ENCODE results near the gene CYP4A22.
"Not testable (repeated sequence)": the region's sequence is repeated elsewhere in the genome, so short reads cannot be mapped to it uniquely, and the experiment has no call there.

Gene CYP4A22

DNA sequence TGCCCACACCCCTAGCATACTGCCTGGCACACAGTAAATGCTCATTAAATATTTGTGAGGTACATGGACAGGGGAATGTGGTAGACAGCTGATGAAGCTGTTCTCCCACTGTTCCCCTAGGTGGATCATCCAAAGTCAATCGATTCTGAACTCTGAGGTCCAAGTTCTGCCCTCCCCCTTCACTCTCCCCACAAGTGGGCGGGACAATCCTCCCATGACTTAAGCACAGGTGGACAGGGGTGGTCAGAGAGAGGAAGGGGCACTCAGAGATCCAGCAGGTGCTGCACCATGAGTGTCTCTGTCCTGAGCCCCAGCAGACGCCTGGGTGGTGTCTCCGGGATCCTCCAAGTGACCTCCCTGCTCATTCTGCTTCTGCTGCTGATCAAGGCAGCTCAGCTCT lies at the start of gene CYP4A22:
TSS of gene CYP4A22 (plus strand) at position 244 of the 400 bp plus-strand sequence. CDS start at position 289, 45 bp downstream.
- no peak for DNase-seq (ENCODE audit: low spot score)

GRCh38 chr1:47089356-47089755 lies 47.9 kb upstream of the CYP4A22 start:
- not testable (repeated sequence) for DNase-seq (ENCODE audit: low spot score)

DNA sequence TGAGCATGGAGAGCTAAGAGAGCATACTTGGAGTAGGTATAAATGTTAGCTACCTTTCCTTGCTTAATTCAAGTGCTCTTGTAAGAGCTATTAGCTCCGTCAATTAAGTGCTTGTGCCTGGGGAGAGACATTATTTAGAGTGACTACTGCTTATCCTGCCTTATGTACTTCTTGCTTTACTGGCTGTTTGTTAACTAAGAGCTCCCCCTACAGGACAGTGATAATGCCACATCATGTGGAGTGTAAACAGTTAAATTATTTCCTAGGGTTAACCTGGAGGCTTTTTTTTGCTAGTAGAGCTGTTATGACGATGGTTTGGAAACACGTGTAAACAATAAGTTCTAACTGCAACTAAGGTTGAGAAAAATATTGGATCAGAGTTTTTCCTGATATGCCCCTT lies 45.8 kb upstream of the CYP4A22 start:
- DNase-seq (ENCODE audit: low spot score): not testable (repeated sequence)

GRCh38 chr1:47104816-47105215 lies 32.4 kb upstream of the CYP4A22 start:
- DNase-seq (ENCODE audit: low spot score): no peak

DNA sequence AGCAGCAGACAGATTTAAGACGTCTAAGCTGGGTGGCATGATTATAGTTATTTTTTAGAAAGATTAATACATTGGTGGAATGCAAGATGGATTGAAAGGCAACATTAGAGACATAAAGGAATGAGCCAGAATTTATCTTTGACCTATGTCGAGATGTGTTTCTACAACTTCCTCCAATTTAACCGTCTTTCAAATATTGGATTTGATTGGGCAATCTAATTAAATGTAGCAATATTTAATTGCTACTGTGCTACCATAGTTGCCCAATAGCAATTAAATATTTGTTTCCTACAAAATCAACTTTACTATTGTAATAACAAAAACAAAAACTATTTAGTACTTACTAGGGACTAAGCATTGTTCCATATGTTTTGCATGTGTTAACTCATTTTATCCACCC lies 30.4 kb upstream of the CYP4A22 start:
- DNase-seq (ENCODE audit: low spot score): no peak

GRCh38 chr1:47107851-47108574 lies 29.2 kb upstream of the CYP4A22 start:
- not testable (repeated sequence) for DNase-seq (ENCODE audit: low spot score)

- not testable (repeated sequence) for DNase-seq (ENCODE audit: low spot score)
Observed at GRCh38 chr1:47109482-47109881, 27.8 kb upstream of the CYP4A22 start.

GRCh38 chr1:47113178-47113577 lies 24.1 kb upstream of the CYP4A22 start:
- DNase-seq (ENCODE audit: low spot score): no peak

DNA sequence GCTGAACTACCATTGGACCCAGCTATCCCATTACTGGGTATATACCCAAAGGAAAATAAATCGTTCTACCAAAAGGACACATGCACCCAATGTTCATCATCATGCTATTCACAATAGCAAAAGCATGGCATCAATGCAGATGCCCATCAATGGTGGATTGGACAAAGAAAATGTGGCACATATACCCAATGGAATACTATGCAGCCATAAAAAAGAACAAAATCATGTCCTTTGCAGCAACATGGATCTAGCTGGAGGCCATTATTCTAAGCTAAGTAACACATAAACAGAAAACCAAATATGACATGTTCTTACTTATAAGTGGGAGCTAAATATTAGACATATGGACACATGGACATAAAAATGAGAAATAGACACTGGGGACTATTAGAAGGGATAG lies 16.2 kb upstream of the CYP4A22 start:
- DNase-seq (ENCODE audit: low spot score): not testable (repeated sequence)

- not testable (repeated sequence) for DNase-seq (ENCODE audit: low spot score)
Observed at GRCh38 chr1:47124834-47125233, 12.4 kb upstream of the CYP4A22 start.

GRCh38 chr1:47126997-47127396 lies 10.2 kb upstream of the CYP4A22 start:
- not testable (repeated sequence) for DNase-seq (ENCODE audit: low spot score)

GRCh38 chr1:47128221-47128620 lies 9.0 kb upstream of the CYP4A22 start:
- no peak for DNase-seq (ENCODE audit: low spot score)

DNA sequence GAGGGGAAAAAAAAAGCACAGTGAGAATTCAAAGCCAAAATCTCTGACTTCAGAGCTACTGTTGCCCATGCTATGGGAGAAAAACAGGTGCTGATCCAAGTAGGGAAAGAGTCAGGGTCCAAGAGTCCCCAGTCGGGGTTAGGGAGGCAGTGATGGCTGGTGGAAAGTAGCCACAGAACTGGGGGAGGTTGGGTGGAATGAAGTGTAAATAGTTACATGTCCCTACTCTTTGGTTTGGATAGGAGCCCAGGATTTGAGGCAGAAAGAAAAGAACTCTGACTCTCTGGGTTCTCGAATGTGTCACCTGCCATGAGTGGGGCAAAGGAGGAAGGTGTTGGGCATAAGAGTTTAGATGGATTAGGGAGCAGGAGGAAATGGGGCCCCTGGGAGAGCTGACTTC lies 8.4 kb upstream of the CYP4A22 start:
- DNase-seq (ENCODE audit: low spot score): not testable (repeated sequence)

DNA sequence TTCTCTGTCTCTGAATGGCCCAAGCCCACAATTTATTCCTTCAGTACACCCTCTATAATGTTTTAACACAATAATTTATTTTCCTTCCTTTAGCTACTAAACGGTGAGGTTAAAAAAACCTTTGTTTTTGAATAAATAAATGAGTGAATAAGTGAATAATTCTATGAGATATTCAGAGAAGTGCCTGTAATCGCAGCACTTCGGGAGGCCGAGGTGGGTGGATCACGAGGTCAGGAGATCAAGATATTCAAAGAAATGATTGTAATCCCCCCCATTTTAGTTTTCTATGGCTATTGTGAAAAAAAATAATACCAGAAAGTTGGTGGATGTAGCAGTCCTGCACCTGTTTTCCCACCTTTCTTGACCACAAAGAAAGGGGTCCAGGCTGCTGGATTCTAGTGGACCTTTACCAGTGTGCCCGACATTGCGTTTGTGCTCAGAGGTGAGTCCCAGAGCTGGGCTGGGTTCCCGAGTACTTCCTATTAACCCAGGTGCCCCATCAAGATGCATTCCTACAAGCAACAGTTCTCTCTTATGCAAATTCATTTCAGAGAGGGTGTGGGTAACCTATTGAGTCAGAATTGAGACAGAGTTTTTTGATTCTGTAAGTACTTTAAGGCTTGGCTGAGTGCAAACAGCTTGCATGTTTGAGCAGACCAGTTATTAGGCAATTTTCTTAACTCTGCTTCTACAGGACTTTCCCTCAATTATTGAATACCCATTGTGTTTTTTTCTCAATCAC lies 7.6 kb upstream of the CYP4A22 start:
- not testable (repeated sequence) for DNase-seq (ENCODE audit: low spot score)

GRCh38 chr1:47132665-47133064 lies 4.6 kb upstream of the CYP4A22 start:
- not testable (repeated sequence) for DNase-seq (ENCODE audit: low spot score)

- no peak for DNase-seq (ENCODE audit: low spot score)
Observed at GRCh38 chr1:47137925-47138615, 829 bp downstream of the CYP4A22 start.

DNA sequence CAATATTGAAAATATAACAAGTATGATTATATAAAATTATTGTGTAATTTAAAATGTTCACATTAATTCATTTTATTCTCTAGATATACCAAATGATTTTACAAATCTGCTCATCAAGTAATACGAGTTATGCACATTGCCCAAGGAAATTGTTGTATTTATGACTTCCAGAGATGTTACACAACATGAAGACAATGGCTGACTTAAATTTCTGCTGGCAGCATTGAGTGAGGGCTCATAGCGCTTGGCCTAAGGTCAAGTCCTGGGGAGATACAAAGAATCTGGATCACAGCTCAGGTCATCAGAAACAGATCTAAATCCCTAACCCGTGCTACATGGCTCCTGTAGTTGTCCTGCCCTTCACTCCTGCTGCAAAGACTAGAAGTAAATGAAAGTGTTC lies 3.1 kb downstream of the CYP4A22 start:
- not testable (repeated sequence) for DNase-seq (ENCODE audit: low spot score)

DNA sequence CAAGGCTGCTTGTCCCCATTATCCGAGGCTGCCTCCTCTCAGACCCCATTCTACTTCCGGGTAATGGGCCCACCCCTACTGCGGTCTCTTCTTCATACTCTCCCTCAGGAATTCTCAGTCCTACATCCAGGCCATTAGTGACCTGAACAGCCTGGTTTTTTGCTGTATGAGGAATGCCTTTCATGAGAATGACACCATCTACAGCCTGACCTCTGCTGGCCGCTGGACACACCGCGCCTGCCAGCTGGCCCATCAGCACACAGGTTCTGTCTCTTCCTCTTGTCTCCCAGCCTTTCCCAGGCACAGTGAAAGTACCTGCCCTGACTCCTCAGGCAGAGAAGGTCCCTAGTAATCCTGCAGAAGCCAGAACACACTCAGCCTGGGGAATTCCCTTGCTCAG lies 6.4 kb downstream of the CYP4A22 start:
- not testable (repeated sequence) for DNase-seq (ENCODE audit: low spot score)

DNA sequence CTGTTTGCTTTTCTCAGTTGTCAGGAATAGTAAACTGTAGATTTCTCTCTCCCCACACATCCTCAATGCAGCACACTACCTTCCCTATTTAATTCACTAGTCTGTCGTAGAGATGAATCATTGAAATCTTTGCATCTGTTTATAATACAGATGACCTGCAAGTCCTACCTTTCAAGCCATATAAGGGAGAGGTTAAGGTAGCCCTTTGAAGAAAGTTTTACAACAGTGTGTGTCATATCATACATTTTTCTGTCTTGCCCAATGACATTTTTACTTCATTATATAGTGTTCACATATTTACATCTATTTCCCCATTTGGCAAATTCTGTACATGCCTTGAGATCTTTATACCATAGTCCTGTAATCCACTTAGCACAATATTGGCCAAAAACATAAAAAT lies 9.3 kb downstream of the CYP4A22 start:
- DNase-seq (ENCODE audit: low spot score): not testable (repeated sequence)

DNA sequence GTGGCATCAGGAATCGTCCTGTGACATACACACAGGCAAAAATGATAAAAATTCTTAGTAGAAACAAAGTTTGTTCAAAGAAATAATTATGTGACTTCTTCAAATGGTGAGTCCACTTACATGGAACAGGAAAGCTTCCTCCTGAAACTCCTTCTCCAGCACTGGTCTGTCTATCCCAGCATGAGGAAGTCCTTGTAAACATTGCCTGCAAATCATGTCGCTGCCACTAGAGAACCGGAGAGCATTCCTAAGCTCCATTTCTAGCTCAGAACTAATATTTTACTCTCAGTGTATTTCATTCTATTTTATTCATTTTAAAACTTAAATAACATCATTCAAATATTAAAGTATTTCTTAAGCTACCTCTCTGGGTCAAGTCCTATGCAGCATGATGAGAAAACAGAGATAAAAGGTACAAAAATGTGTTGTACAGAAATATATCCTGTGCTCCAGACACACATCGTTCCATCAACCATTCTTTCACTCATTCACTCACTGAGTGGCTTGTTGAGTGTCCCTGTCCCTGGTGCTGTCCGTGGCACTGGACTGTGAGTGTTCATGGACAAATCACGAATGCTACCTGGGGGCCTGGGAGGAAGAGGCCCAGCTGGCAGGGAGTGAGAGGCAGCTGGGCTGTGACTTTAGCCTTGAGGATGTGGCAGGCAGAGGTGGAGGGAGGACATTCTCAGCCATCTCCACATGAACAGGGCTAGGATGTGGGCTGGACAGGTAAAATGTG lies 10.0 kb downstream of the CYP4A22 start:
- no peak for DNase-seq (ENCODE audit: low spot score)

DNA sequence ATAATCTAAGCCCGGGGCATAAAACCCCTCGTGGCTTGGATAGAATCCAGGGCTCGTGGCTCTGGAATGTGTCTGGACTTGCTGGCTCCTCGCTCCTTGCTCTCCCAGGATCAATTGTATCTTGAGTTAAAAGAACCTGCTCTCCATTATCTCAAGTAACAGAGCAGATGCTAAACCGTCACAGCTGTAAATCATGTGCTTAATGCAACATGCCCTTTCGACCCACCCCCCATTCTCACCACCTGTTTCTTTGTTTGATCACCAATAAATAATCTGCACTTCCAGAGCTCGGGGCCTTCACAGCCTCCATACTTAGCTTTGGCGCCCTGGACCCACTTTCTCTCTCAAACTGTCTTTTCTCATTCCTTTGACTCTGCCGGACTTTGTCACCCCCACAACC lies 11.9 kb downstream of the CYP4A22 start:
- DNase-seq (ENCODE audit: low spot score): not testable (repeated sequence)

DNA sequence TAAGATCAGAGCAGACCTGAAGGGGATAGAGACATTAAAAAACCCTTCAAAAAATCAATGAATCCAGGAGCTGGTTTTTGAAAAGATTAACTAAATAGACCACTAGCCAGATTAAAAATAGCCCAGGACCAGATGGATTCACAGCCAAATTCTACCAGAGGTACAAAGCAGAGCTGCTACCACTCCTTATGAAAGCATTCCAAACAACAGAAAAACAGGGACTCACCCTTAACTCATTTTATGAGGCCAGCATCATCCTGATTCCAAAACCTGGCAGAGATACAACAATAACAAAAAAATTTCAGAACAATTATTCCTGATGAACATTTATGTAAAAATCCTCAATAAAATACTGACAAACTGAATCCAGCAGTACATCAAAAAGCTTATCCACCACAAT lies 19.2 kb downstream of the CYP4A22 start:
- DNase-seq (ENCODE audit: low spot score): not testable (repeated sequence)
